ENCODE results near the gene SOCS2. TPM values are rescaled to one million over a fixed set of nuclear protein-coding genes. Genes with fewer than 3 reads are reported as not detected.

The SOCS2 gene
- total and polyA plus RNA-seq, 2 of the 13 experiments (the other 11 are each of a cell fraction or from before 2014, with no cell fraction given): 0.62 to 1.5 TPM

GRCh38 chr12:93563807-93564538, 8.5 kb upstream of the SOCS2 start (continued):
- TF ChIP-seq TCF12 (IDR thresholded peaks at IDR 0.05): no peak
- TF ChIP-seq TCF12 (CRISPR knock-in tag; IDR thresholded peaks at IDR 0.05): peak; percentile 27; the same call in 1 of the 2 replicates
- TF ChIP-seq KDM3A (CRISPR knock-in tag; IDR thresholded peaks at IDR 0.05; ENCODE audit: low read depth): peak; percentile 45; the same call in 1 of the 2 replicates
- TF ChIP-seq SMARCE1 (IDR thresholded peaks at IDR 0.05; ENCODE audit: borderline replicate concordance): peak; percentile 68; the same call in 1 of the 2 replicates
- TF ChIP-seq HHEX (CRISPR knock-in tag; IDR thresholded peaks at IDR 0.05): peak; percentile 11; the same call in 1 of the 2 replicates
- TF ChIP-seq ZBTB43 (CRISPR knock-in tag; conservative IDR thresholded peaks at IDR 0.05): peak; percentile 59; the same call in 1 of the 2 replicates
- peak; percentile 38; the same call in 1 of the 2 replicates for TF ChIP-seq ZFX (CRISPR knock-in tag; IDR thresholded peaks at IDR 0.05; ENCODE audit: low read depth)
- peak; percentile 87; the same call in 1 of the 2 replicates for TF ChIP-seq ZNF878 (CRISPR knock-in tag; IDR thresholded peaks at IDR 0.05)
- peak; percentile 35; the same call in 1 of the 2 replicates for TF ChIP-seq ZNF607 (CRISPR knock-in tag; IDR thresholded peaks at IDR 0.05; ENCODE audit: borderline replicate concordance)
- peak; percentile 63 for TF ChIP-seq MAFF (IDR thresholded peaks at IDR 0.05; ENCODE audit: low read depth, low read length)
- no peak for TF ChIP-seq ARNT2 (CRISPR knock-in tag; IDR thresholded peaks at IDR 0.05; ENCODE audit: low read depth)
- no peak for TF ChIP-seq GABPA (IDR thresholded peaks at IDR 0.05; ENCODE audit: low read depth, low read length)
- no peak; the same call in 1 of the 2 replicates for TF ChIP-seq GABPA (CRISPR knock-in tag; IDR thresholded peaks at IDR 0.05; ENCODE audit: low read depth)
- 0 out of 2 replicates have a peak, but pooled peaks have one; percentile 30 for TF ChIP-seq KDM4B (CRISPR knock-in tag; IDR thresholded peaks at IDR 0.05)
- no peak for TF ChIP-seq DNMT1 (CRISPR knock-in tag; IDR thresholded peaks at IDR 0.05)
- no peak; the same call in 1 of the 2 replicates for TF ChIP-seq MXD4 (CRISPR knock-in tag; IDR thresholded peaks at IDR 0.05)
- TF ChIP-seq ZNF12 (CRISPR knock-in tag; IDR thresholded peaks at IDR 0.05): peak; percentile 55; the same call in 1 of the 2 replicates
- no peak for TF ChIP-seq ZNF713 (CRISPR knock-in tag; IDR thresholded peaks at IDR 0.05)
- no peak for TF ChIP-seq ZNF10 (CRISPR knock-in tag; IDR thresholded peaks at IDR 0.05; ENCODE audit: borderline replicate concordance, low read depth)
- peak; percentile 80 for TF ChIP-seq THAP11 (CRISPR knock-in tag; IDR thresholded peaks at IDR 0.05)
- TF ChIP-seq YEATS4 (CRISPR knock-in tag; IDR thresholded peaks at IDR 0.05; ENCODE audit: borderline replicate concordance): peak; percentile 37; the same call in 1 of the 2 replicates
- no peak for TF ChIP-seq ZNF280D (CRISPR knock-in tag; IDR thresholded peaks at IDR 0.05)
- peak; percentile 67; the same call in 1 of the 2 replicates for TF ChIP-seq YEATS2 (CRISPR knock-in tag; IDR thresholded peaks at IDR 0.05; ENCODE audit: borderline replicate concordance)
- peak; percentile 89 for TF ChIP-seq SAP130 (CRISPR knock-in tag; IDR thresholded peaks at IDR 0.05; ENCODE audit: low read depth)
- peak; percentile 92; the same call in 1 of the 2 replicates for TF ChIP-seq AHR (CRISPR knock-in tag; IDR thresholded peaks at IDR 0.05)
- no peak for TF ChIP-seq ZNF260 (CRISPR knock-in tag; IDR thresholded peaks at IDR 0.05; ENCODE audit: borderline replicate concordance, low read depth)
- TF ChIP-seq ZNF746 (CRISPR knock-in tag; IDR thresholded peaks at IDR 0.05): 0 out of 2 replicates have a peak, but pooled peaks have one; percentile 22
- 0 out of 2 replicates have a peak, but pooled peaks have one; percentile 22 for TF ChIP-seq DMAP1 (CRISPR knock-in tag; IDR thresholded peaks at IDR 0.05)
- TF ChIP-seq SMAD3 (CRISPR knock-in tag; IDR thresholded peaks at IDR 0.05): peak; percentile 89; the same call in 1 of the 2 replicates
